Cardiac septum (tissue), 1 donor: ENCODE measurements around the gene PPP1R27. TPM values are rescaled to one million over a fixed set of nuclear protein-coding genes. Genes with fewer than 3 reads are reported as not detected.

Source experiments
- DNase-seq: peaks from one replicate; pipeline ENCODE4 v3.0.0-alpha.2; 2020; ENCODE audit warnings: low spot score
- intact Hi-C: fragments of 100-400 bp; cut with DNase I; formaldehyde crosslinking; loops from one replicate; pipeline ENCODE4 v1.14.0; 2022
- total RNA-seq: library from RNA; stranded (reverse); fragmentation: NEBNext Ultra II Directional; extraction: Animal tissue kit (Norgen Biotek cat#: 25700); gene quantifications from one replicate; pipeline ENCODE4 v1.2.1, GENCODE V29; 2021
- donor health status: DM: no; HTN: no; CAD: no.

Gene PPP1R27
- total RNA-seq, 1 donor from 2014 or later = 0.32 TPM

- no peak for DNase-seq
- intact Hi-C loops = no loop called here
Measured at GRCh38 chr17:81863833-81864768, 29.3 kb upstream of the PPP1R27 start.

- intact Hi-C loops = no loop called here
- DNase-seq = no peak
Measured at GRCh38 chr17:81863123-81863675, 28.3 kb upstream of the PPP1R27 start.

- intact Hi-C loops = loop anchor here (2.0 kb wide), 1 partner anchor 28 kb away; the partner anchor contains the start of gene MCRIP1
- peak; percentile 99 for DNase-seq
Measured at GRCh38 chr17:81860756-81861568, 26.1 kb upstream of the PPP1R27 start.

DNA sequence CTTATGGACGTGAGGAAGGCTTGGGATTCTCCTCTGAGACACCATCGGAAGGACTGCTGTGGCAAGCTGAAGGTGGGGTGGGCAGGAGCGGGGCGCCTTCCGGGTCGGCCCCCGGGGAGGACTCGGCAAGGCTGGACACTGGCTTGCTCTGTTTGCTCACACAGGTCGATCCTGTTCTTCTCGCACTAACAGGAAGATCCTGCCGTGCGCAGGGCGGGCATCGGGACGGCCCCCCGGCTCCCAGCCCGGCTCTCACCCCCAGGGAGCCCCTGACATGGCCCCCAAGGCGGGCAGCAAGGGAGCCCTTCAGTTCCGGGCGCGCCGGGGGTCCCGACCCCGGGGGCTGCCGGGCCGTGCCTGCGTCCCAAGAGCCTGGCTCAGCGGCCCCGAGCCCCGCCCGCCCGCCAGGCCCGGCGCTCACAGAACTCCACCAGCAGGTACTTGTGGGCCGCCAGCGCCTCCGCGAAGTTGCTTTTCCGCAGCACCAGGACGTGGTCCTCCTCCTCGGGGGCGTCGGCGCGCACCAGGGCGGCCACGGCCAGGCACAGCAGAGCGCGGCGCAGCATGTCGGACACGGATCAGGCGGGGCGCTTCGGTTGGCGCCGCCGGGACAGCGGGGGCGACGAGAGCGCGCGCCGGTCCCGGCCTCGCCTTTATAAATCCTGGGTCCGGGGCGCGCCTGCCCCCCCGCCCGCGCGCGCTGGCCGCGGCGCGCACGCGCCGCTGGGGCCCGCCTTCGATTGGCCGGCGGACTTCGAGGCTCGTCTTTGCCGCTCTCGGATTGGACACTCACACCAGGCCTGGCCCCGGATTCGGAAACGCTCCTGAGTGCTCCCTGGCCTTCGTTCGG, 25.3 kb upstream of the PPP1R27 start, which contains the start of gene P4HB:
P4HB (minus strand) TSS at position 630 of the 850 bp plus-strand sequence; CDS start at position 566, 64 bp downstream.
- no peak for DNase-seq
- intact Hi-C loops = loop anchor here (2.0 kb wide), 1 partner anchor 27 kb away; the partner anchor contains the start of gene MCRIP1

DNA sequence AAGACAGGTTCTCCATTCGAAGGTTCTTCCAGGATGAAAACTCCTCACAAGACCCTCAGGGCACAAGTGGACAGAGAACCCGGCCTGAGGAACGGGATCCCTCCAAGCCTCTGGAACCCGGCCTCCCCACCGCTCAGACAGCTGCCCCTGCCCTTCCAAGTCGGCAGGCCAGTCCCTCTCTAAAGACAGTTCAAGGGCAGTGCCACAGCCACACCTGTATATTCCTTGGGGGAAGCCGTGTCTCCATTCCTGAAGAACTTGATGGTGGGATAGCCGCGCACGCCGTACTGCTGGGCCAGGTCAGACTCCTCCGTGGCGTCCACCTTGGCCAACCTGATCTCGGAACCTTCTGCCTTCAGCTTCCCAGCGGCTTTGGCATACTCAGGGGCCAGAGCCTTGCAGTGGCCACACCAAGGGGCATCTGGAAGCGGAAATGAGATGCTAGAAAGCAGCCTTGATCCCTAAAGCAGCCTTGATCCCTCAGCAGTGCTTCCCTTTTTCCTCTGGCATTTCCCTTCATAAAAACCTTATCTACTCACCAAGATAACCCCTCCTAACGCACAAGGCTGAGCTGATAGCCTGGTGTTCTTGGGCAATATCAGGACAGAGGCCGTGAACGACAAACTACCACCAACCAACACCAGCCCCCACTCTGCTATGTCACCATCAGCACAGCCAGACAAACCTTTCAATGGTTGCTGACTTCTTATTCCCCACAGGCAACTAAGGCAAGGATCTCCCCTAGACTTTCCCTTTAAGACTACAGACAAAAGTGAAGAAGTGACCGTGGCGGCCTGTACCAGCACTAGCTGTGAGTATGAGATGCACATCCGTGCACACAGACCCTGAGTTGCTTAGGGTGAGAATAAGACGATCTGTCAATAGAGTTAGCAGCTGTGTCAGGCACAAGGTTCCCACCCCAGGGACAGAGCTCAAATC, 24.4 kb upstream of the PPP1R27 start:
- intact Hi-C loops = no loop called here
- DNase-seq = no peak

DNA sequence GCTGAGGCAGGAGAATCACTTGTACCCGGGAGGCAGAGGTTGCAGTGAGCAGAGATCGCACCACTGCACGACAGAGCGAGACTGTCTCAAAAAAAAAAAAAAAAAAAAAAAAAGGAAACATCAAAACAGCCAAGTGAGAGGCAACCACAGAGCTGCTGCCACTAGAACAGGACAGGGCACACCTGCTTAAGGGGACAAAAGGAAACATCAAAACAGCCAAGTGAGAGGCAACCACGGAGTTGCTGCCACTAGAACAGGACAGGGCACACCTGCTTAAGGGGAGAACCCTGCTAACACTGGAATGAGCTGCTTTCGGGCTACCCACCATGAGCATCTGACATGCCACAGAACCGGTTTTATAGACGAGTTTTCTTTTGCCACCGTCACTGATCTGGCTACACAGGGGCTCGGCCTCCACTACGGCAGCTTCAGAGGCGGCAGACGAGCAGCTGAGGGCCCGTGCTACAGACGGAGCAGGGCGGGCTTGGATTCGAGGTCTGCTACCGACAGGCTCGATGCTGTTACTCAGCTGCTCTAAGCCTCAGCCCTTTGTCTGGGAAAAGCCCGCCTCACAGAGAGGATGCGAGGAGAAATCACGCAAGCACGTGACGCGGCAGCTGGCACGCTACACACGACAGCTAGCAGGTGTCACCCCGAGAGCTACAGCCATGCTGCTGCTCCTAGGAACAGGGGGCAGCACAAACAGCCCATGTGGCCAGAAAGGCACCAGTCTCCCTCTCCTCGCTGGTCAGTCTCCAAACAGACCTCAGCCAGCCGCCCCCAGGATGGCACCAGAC, 23.5 kb upstream of the PPP1R27 start:
- intact Hi-C loops = no loop called here

DNA sequence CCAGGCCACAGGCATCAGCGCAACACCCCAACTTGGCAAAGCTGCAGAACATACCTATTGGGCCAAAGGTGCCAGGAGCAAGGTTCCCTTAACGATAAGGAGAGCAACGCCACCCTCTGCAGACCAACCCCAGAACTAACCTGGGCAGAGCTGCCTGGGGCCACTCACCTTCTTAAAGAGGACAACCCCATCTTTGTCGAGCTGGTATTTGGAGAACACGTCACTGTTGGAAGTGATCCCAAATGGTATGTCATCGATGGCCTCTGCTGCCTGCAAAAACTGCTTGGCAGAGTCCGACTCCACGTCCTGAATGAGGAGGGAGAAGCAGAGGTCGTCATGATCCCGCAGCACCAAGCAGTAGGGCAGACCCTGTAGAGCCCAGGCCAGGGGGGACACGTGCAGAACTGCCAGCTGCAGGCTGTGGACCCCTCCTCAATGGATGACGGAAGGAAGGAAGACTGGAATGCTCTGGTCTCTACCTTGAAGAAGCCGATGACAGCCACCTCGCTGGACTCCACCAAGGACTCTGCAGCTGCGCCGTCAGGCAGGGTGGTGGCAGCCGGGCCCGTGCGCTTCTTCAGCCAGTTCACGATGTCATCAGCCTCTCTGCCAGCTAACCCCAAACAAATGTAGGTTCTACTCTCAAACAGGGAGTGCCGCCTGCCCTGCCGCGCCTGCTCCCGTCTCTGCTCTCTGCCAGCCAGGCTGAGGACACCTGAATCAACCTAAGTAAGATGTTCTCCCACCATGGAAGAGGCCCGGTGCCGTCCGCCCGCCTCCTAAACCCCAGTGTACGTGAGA, 20.3 kb upstream of the PPP1R27 start:
- no peak for DNase-seq
- intact Hi-C loops = no loop called here

More for the DNA sequence above, 23.5 kb upstream of the PPP1R27 start:
- no peak for DNase-seq

GRCh38 chr17:81852237-81852636, 17.4 kb upstream of the PPP1R27 start:
- intact Hi-C loops = no loop called here
- no peak for DNase-seq

GRCh38 chr17:81851423-81851822, 16.6 kb upstream of the PPP1R27 start:
- DNase-seq = no peak
- intact Hi-C loops = no loop called here

DNA sequence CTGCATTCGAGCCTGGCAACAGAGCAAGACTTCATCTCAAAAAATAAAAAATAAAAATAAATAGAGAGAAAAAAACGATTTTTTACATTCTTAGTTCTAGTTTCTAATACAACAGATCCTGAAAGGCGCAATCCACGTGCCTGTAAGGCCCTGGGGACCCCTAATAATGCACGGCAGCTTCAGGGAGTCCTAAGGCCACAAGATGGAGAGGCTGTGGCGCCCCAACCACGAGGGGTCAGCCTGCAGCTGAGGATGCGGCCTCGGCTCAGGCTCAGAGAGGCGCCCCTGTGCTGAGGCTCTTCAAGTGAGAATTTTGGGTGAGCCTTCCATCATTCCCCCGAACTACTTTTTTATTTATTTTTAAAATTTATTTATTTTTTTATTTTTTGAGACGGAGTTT, 14.6 kb upstream of the PPP1R27 start:
- intact Hi-C loops = no loop called here
- DNase-seq = no peak

GRCh38 chr17:81846743-81847689, 12.2 kb upstream of the PPP1R27 start:
- no peak for DNase-seq
- intact Hi-C loops = no loop called here

DNA sequence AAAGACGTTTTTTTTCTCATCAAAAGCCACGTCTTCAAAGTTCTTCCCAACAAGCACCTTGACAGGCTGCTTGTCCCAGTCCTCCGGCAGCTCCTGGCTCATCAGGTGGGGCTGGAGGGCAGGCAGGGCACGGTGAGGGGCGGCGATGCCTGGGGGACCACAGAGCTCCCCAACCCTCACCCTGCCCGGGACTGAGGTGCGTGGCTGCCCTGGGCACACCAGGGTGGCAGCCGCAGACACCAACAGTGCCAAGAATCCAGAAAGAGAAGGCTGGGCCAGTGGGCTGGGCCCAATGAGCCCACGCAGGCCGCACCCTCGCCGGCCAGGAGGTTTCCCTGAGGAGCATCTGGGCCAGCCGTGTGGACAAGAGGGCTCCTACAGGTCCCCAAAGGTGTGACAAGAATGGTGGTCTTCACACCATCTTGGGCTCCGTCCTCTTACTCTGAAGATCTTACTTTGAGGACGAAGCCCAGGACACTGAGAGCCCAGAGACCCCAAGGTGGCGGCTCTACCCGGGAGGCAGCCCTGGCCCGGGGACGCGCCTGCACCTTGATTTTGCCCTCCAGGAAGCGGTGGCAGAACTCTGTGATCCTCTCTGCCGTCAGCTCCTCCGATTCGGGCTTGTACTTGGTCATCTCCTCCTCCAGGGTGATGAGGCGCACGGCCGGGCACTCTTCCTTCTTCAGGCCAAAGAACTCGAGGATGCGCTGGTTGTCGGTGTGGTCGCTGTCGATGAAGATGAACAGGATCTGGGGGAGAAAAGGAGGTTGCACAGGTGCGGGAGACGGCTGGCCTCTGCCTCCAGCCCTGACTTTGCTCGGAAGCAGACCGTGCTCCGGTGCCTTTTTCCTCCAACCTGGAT, 11.3 kb upstream of the PPP1R27 start:
- DNase-seq = no peak
- intact Hi-C loops = no loop called here

GRCh38 chr17:81845361-81845760, 10.5 kb upstream of the PPP1R27 start:
- no peak for DNase-seq
- intact Hi-C loops = no loop called here

- DNase-seq = no peak
- intact Hi-C loops = no loop called here
Measured at GRCh38 chr17:81844887-81845286, 10.0 kb upstream of the PPP1R27 start.
